H9 (cell line): ENCODE results near the gene MFSD12. TPM values are rescaled to one million over a fixed set of nuclear protein-coding genes. Genes with fewer than 3 reads are reported as not detected.

Experiments used
- DNase-seq: peaks from one replicate; pipeline ENCODE4 v3.0.0-alpha.2; 2017
- H2AFZ ChIP-seq: one replicate; pipeline ENCODE4 v1.6.1; 2013; ENCODE audit warnings: mild to moderate bottlenecking, low read length, control low read depth, moderate library complexity
- H2AK5ac ChIP-seq: 2 replicates; pipeline ENCODE4 v1.6.1; 2013; ENCODE audit warnings: low read length, control low read depth, mixed read lengths; ENCODE audit not compliant: insufficient read length
- H2BK120ac ChIP-seq: one replicate; pipeline ENCODE4 v1.6.1; 2013; ENCODE audit warnings: low read depth, mild to moderate bottlenecking, low read length, control low read depth, inconsistent platforms; ENCODE audit not compliant: poor library complexity, severe bottlenecking
- H2BK12ac ChIP-seq: 2 replicates; pipeline ENCODE4 v1.6.1; 2013; ENCODE audit warnings: low read length, control low read depth, mixed read lengths, low read depth; ENCODE audit not compliant: insufficient read length
- H2BK15ac ChIP-seq: 2 replicates; pipeline ENCODE4 v1.6.1; 2013; ENCODE audit warnings: low read depth, low read length, control low read depth
- H2BK20ac ChIP-seq: one replicate; pipeline ENCODE4 v1.6.1; 2013; ENCODE audit warnings: low read depth, mild to moderate bottlenecking, low read length, control low read depth, inconsistent platforms; ENCODE audit not compliant: poor library complexity, severe bottlenecking
- H2BK5ac ChIP-seq: 2 replicates; pipeline ENCODE4 v1.6.1; 2013; ENCODE audit warnings: low read length, control low read depth, mixed read lengths; ENCODE audit not compliant: insufficient read length
- H3K14ac ChIP-seq: 2 replicates; pipeline ENCODE4 v1.6.1; 2013; ENCODE audit warnings: low read length, control low read depth; ENCODE audit not compliant: insufficient read depth
- H3K18ac ChIP-seq: 2 replicates; pipeline ENCODE4 v1.6.1; 2013; ENCODE audit warnings: low read depth, mild to moderate bottlenecking, mixed read lengths, low read length, control low read depth; ENCODE audit not compliant: insufficient read length
- H3K23ac ChIP-seq: 2 replicates; pipeline ENCODE4 v1.6.1; 2013; ENCODE audit warnings: low read length, control low read depth, mixed read lengths, low read depth; ENCODE audit not compliant: insufficient read length
- H3K23me2 ChIP-seq: 2 replicates; pipeline ENCODE4 v1.6.1; 2013; ENCODE audit warnings: low read depth, mild to moderate bottlenecking, mixed read lengths, low read length, control low read depth; ENCODE audit not compliant: insufficient read length, poor library complexity, severe bottlenecking
- H3K27ac ChIP-seq: 2 replicates; pipeline ENCODE4 v1.5.1; 2013; ENCODE audit warnings: low read length, control low read depth, mixed read lengths, low read depth; ENCODE audit not compliant: insufficient read length
- H3K27me3 ChIP-seq: 2 replicates; pipeline ENCODE4 v1.6.1; 2013; ENCODE audit warnings: low read length, control low read depth, inconsistent platforms; ENCODE audit not compliant: insufficient read depth
- H3K4ac ChIP-seq: 2 replicates; pipeline ENCODE4 v1.6.1; 2013; ENCODE audit warnings: low read depth, mild to moderate bottlenecking, control low read depth, inconsistent platforms, low read length, moderate library complexity
- H3K4me1 ChIP-seq: 2 replicates; pipeline ENCODE4 v1.6.1; 2013; ENCODE audit warnings: low read length, control low read depth, inconsistent platforms; ENCODE audit not compliant: insufficient read depth
- H3K4me2 ChIP-seq: 2 replicates; pipeline ENCODE4 v1.6.1; 2013; ENCODE audit warnings: low read length, control low read depth, mixed read lengths; ENCODE audit not compliant: insufficient read length, insufficient read depth
- H3K56ac ChIP-seq: 2 replicates; pipeline ENCODE4 v1.6.1; 2013; ENCODE audit warnings: low read depth, mild to moderate bottlenecking, mixed read lengths, low read length, control low read depth; ENCODE audit not compliant: insufficient read length
- H3K79me1 ChIP-seq: 2 replicates; pipeline ENCODE4 v1.6.1; 2013; ENCODE audit warnings: low read depth, mild to moderate bottlenecking, moderate library complexity, low read length, control low read depth, inconsistent platforms; ENCODE audit not compliant: insufficient read depth, poor library complexity, severe bottlenecking
- H3K79me2 ChIP-seq: 2 replicates; pipeline ENCODE4 v1.6.1; 2013; ENCODE audit warnings: low read length, control low read depth, inconsistent platforms; ENCODE audit not compliant: insufficient read depth
- H3K9ac ChIP-seq: 2 replicates; pipeline ENCODE4 v1.6.1; 2013; ENCODE audit warnings: low read length, control low read depth, mixed read lengths; ENCODE audit not compliant: insufficient read length; ENCODE audit errors: extremely low read depth
- H3K9me3 ChIP-seq: one replicate; pipeline ENCODE4 v1.6.1; 2013; ENCODE audit warnings: low read depth, low read length, inconsistent platforms; ENCODE audit not compliant: control insufficient read depth
- H3T11ph ChIP-seq: one replicate; pipeline ENCODE4 v1.6.1; 2013; ENCODE audit warnings: mild to moderate bottlenecking, low read length, control low read depth, inconsistent platforms
- H4K20me1 ChIP-seq: one replicate; pipeline ENCODE4 v1.6.1; 2013; ENCODE audit not compliant: control insufficient read depth, insufficient read length, insufficient read depth
- H4K5ac ChIP-seq: 2 replicates; pipeline ENCODE4 v1.6.1; 2013; ENCODE audit warnings: low read depth, mild to moderate bottlenecking, mixed read lengths, low read length, control low read depth; ENCODE audit not compliant: insufficient read length
- H4K8ac ChIP-seq: replicated peaks from 2 replicates; pipeline ENCODE4 v1.6.1; 2013; ENCODE audit warnings: low read length, control low read depth, mixed read lengths, low read depth; ENCODE audit not compliant: insufficient read length
- H4K91ac ChIP-seq: 2 replicates; pipeline ENCODE4 v1.6.1; 2013; ENCODE audit warnings: low read depth, mild to moderate bottlenecking, moderate library complexity, mixed read lengths, low read length, control low read depth; ENCODE audit not compliant: insufficient read length
- H3K27ac Mint-ChIP-seq, 3 experiments: 2 replicates in 2 of 3; 3 replicates in 1 of 3; pipeline ENCODE4 v1.8.0; 2020 to 2021; ENCODE audit warnings: mixed read lengths in 3 of 3, mild to moderate bottlenecking in 1 of 3, moderate library complexity in 1 of 3
- H3K27me3 Mint-ChIP-seq: 2 replicates; pipeline ENCODE4 v1.8.0; 2021; ENCODE audit warnings: low read depth, mild to moderate bottlenecking, moderate library complexity, mixed read lengths
- H3K36me3 Mint-ChIP-seq, 3 experiments: 2 replicates in 2 of 3; 3 replicates in 1 of 3; pipeline ENCODE4 v1.8.0; 2020 to 2021; ENCODE audit warnings: low read depth in 3 of 3, mixed read lengths in 3 of 3; ENCODE audit not compliant: insufficient read depth in 1 of 3
- H3K4me1 Mint-ChIP-seq, 2 experiments: 2 replicates each; pipeline ENCODE4 v1.8.0; 2020; ENCODE audit warnings: mixed read lengths in 2 of 2
- H3K4me3 Mint-ChIP-seq, 2 experiments: 2 replicates in 1 of 2; 3 replicates in 1 of 2; pipeline ENCODE4 v1.8.0; 2020 to 2021; ENCODE audit warnings: mild to moderate bottlenecking in 2 of 2, mixed read lengths in 2 of 2, moderate library complexity in 1 of 2
- H3K9me3 Mint-ChIP-seq, 2 experiments: 2 replicates in 1 of 2; 3 replicates in 1 of 2; pipeline ENCODE4 v1.8.0; 2020; ENCODE audit warnings: mild to moderate bottlenecking in 2 of 2, mixed read lengths in 2 of 2, moderate library complexity in 1 of 2
- CTCF ChIP-seq: fragments of 200-600 bp; sonication (generic); conservative IDR thresholded peaks from 3 replicates; pipeline ENCODE4 v1.8.0; 2021; ENCODE audit warnings: antibody characterized with exemption, mild to moderate bottlenecking
- WGBS: extraction: QIAGEN DNeasy Blood & Tissue Kit; methylation state at CpG from one replicate; pipeline ENCODE4 v1.1.7; 2013; ENCODE audit warnings: missing lambda C conversion rate, low lambda C conversion rate, mixed read lengths; ENCODE audit not compliant: insufficient read length; ENCODE audit errors: extremely low coverage; 5-methylcytosine and 5-hydroxymethylcytosine counted together
- total RNA-seq: library from RNA; stranded (reverse); gene quantifications from 2 replicates; pipeline ENCODE4 v1.2.1, GENCODE V29; 2021

The MFSD12 gene
- total RNA-seq, 1 experiment from 2014 or later = 58.8 TPM

GRCh38 chr19:3501780-3502179 is 55.6 kb downstream of the MFSD12 start:
- Histone ChIP-seq H4K8ac (no peak overlapping the region), H3K4ac (no peak overlapping the region), H2BK20ac (no peak overlapping the region)

More at GRCh38 chr19:3501780-3502179, 55.6 kb downstream of the MFSD12 start:
- Mint-ChIP-seq H3K27me3 (no peaks in the 10 kb centered on the region), H3K9me3 (no peaks in the 10 kb centered on the region; a peak in 1 of 5 replicates), H3K4me1 (peaks cover 12 to 23% of the 10 kb centered on the region in 2 experiments), H3K27ac (no peak overlapping the region), H3K4me3 (no peak overlapping the region), H3K36me3 (peaks cover 9 to 14% (median 12%) of the 10 kb centered on the region in 3 experiments; a peak in 6 of 7 replicates)
- no CpG with 5 or more reads among the region's 3 CpGs for WGBS
- no peak overlapping the region for H2BK5ac ChIP-seq
- no peak overlapping the region for H3K4me2 ChIP-seq
- no peak overlapping the region for H2AK5ac ChIP-seq
- H3K18ac ChIP-seq = no peak overlapping the region
- H3K27me3 ChIP-seq = no peaks in the 10 kb centered on the region
- no peak overlapping the region for H3K14ac ChIP-seq
- H3K9me3 ChIP-seq = no peaks in the 10 kb centered on the region
- no peak overlapping the region for H3K56ac ChIP-seq
- no peak overlapping the region for H4K5ac ChIP-seq
- H3K4me1 ChIP-seq = no peaks in the 10 kb centered on the region
- H2BK15ac ChIP-seq = no peak overlapping the region
- H3K23ac ChIP-seq = no peak overlapping the region
- no peak overlapping the region for H3K9ac ChIP-seq
- no peak overlapping the region for H3T11ph ChIP-seq
- H3K79me1 ChIP-seq = no peaks in the 10 kb centered on the region
- H4K91ac ChIP-seq = no peak overlapping the region
- no peak for TF ChIP-seq CTCF
- H2AFZ ChIP-seq = no peak overlapping the region
- peaks cover 10% of the 10 kb centered on the region for H3K23me2 ChIP-seq
- no peak for DNase-seq
- no peak overlapping the region for H3K27ac ChIP-seq
- peaks cover 10% of the 10 kb centered on the region for H3K79me2 ChIP-seq
- H2BK12ac ChIP-seq = no peak overlapping the region
- no peak overlapping the region for H2BK120ac ChIP-seq
- no peaks in the 10 kb centered on the region for H4K20me1 ChIP-seq
